ENCODE data around the gene CDK19. TPM values are rescaled to one million over a fixed set of nuclear protein-coding genes. Genes with fewer than 3 reads are reported as not detected.

The CDK19 gene
- total RNA-seq, 2 donors from 2014 or later: 8.7 to 14.3 TPM

- Histone ChIP-seq H3K4me3 (no peak overlapping the region), H3K36me3 (no peaks in the 10 kb centered on the region), H3K27me3 (replicated peaks; ENCODE audit: insufficient read depth) (no peaks in the 10 kb centered on the region), H3K27ac (no peak overlapping the region), H3K9me3 (no peaks in the 10 kb centered on the region), H3K4me1 (ENCODE audit: control insufficient read depth in 1 of 2, low read depth in 2 of 2) (no peaks in the 10 kb centered on the region)
- ATAC-seq (ENCODE audit: insufficient number of reproducible peaks, low FRiP score, low read depth) (no peak), DNase-seq (ENCODE audit: low spot score) (no peak)
- no peak for TF ChIP-seq CTCF (IDR thresholded peaks at IDR 0.05)
These were observed 103.0 kb downstream of the CDK19 start for GRCh38 chr6:110712238-110712637.

- DNase-seq (ENCODE audit: low spot score) (no peak), ATAC-seq (ENCODE audit: insufficient number of reproducible peaks, low FRiP score, low read depth) (no peak)
- Histone ChIP-seq H3K27ac (no peak overlapping the region), H3K27me3 (replicated peaks; ENCODE audit: insufficient read depth) (no peaks in the 10 kb centered on the region), H3K4me3 (no peak overlapping the region), H3K36me3 (no peaks in the 10 kb centered on the region), H3K4me1 (ENCODE audit: control insufficient read depth in 1 of 2, low read depth in 2 of 2) (no peaks in the 10 kb centered on the region), H3K9me3 (no peaks in the 10 kb centered on the region)
- no peak for TF ChIP-seq CTCF (IDR thresholded peaks at IDR 0.05)
These were observed 105.2 kb downstream of the CDK19 start for GRCh38 chr6:110710115-110710514.

GRCh38 chr6:110708295-110708950 lies 106.8 kb downstream of the CDK19 start:
- no peak for ATAC-seq (ENCODE audit: insufficient number of reproducible peaks, low FRiP score, low read depth)
- H3K27ac ChIP-seq: no peak overlapping the region
- no peaks in the 10 kb centered on the region for H3K27me3 ChIP-seq (replicated peaks; ENCODE audit: insufficient read depth)
- no peak for TF ChIP-seq CTCF (IDR thresholded peaks at IDR 0.05)
- no peaks in the 10 kb centered on the region for H3K4me1 ChIP-seq (ENCODE audit: control insufficient read depth in 1 of 2, low read depth in 2 of 2)
- H3K4me3 ChIP-seq: no peak overlapping the region
- no peak for DNase-seq (ENCODE audit: low spot score)
- H3K9me3 ChIP-seq: no peaks in the 10 kb centered on the region
- H3K36me3 ChIP-seq: no peaks in the 10 kb centered on the region

GRCh38 chr6:110705543-110705942 lies 109.7 kb downstream of the CDK19 start:
- no peak for TF ChIP-seq CTCF (IDR thresholded peaks at IDR 0.05)
- no peak overlapping the region for H3K4me3 ChIP-seq
- no peak overlapping the region for H3K27ac ChIP-seq
- DNase-seq (ENCODE audit: low spot score) (no peak), ATAC-seq (ENCODE audit: insufficient number of reproducible peaks, low FRiP score, low read depth) (no peak)
- no peaks in the 10 kb centered on the region for H3K27me3 ChIP-seq (replicated peaks; ENCODE audit: insufficient read depth)
- H3K4me1 ChIP-seq (ENCODE audit: control insufficient read depth in 1 of 2, low read depth in 2 of 2): no peaks in the 10 kb centered on the region
- no peaks in the 10 kb centered on the region for H3K9me3 ChIP-seq
- H3K36me3 ChIP-seq: no peaks in the 10 kb centered on the region

- TF ChIP-seq CTCF (IDR thresholded peaks at IDR 0.05): no peak
- no peaks in the 10 kb centered on the region for H3K36me3 ChIP-seq
- H3K4me3 ChIP-seq: no peak overlapping the region
- no peaks in the 10 kb centered on the region for H3K4me1 ChIP-seq (ENCODE audit: control insufficient read depth in 1 of 2, low read depth in 2 of 2)
- H3K27me3 ChIP-seq (replicated peaks; ENCODE audit: insufficient read depth): no peaks in the 10 kb centered on the region
- ATAC-seq (ENCODE audit: insufficient number of reproducible peaks, low FRiP score, low read depth) (no peak), DNase-seq (ENCODE audit: low spot score) (no peak)
- no peaks in the 10 kb centered on the region for H3K9me3 ChIP-seq
- no peak overlapping the region for H3K27ac ChIP-seq
These were observed 111.2 kb downstream of the CDK19 start for GRCh38 chr6:110703906-110704594.
